HG02943 (cell line): ENCODE data around the gene CCDC150.

ENCODE experiments used
- ATAC-seq: cut with Tn5 transposase; IDR thresholded peaks from one replicate; pipeline ENCODE4 v1.9.1; 2021; ENCODE audit warnings: mild to moderate bottlenecking, low read depth, moderate library complexity; ENCODE audit not compliant: unreplicated experiment

CCDC150 gene

DNA sequence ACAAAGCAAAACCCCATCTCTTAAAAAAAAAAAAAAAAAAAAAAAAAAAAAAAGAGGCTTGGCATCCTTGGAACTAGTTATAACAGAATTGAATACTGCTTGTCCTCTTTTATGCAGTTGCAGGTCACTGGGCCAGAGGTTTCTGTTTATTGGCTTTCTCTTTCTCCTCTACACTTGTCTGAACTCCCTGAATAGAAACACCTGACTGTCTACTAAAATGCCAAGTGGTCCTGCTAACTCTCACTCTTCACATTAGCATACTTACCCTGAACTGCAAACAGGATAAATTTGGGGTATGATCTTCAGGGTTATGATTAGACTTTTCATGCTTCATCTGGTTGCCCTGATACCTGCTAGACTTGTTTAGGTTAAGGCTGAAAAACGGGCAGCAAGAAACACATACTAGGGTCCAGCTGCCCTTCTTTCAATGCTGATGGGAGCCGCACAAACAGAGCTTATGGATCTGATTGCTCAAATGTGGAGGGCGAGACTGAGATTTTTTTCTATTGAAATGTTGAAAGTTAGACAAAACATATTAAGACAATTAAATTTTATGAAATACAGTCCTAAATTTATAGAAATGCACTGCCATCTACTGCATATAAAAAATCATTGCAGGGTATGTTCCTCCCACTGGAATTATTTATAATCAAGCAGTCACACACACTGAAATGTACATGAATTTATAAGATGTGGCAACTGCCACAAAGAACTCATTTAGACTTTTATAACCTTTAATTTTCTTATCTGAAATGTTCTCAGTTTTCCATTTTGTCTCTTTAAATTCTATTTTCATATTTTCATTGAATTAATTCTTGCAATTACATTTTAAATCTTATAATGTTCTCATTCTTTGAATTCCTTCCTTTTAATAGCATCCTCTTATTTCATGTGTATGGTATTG is 119.2 kb downstream of the CCDC150 start:
- no peak for ATAC-seq

DNA sequence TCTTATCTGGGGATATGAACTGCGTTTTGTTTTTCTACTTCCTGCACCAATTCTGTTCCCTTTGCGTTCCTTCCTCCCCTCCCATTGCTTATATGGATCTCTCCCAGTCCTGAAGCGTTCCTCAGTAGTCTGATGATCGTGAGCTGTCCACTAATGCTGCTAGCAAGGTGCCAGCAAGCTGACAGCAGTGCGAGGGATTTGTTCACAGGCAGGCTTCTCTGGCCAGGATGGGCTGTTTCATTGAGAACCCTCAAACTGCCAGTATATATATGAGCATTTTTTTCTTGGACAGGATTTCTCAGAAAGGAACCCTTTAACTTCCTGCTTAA is 119.8 kb downstream of the CCDC150 start:
- ATAC-seq, result no peak

DNA sequence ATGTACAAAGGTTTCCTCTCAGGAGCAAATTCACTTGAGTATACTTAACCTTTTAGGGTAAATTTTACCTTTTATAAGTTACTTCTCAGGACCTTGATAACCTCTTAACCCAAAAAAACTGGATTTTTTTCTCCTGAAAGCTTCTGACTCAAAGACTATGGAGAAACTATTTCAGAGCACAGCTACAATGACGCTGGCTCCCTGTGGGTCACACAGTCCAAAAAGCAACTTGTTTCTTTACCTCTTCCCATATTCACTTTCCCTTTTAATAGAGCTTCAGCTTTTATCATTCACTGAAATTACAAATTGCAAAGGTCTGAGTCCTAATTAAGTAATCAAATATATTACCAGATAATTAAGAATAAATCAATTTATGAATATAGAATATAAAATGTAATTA is 127.6 kb downstream of the CCDC150 start:
- ATAC-seq, result no peak
